Stimulated activated CD4-positive, alpha-beta T cell treated with anti-CD3 and anti-CD28 coated beads, Interleukin-2, amount 100 ng/mL, for 24 hours (primary cell): ENCODE results near the gene SNX22.

ENCODE experiments used
- DNase-seq, 2 donors: peaks; one replicate each; pipeline ENCODE4 v3.0.0-alpha.2; 2020

SNX22 gene

DNA sequence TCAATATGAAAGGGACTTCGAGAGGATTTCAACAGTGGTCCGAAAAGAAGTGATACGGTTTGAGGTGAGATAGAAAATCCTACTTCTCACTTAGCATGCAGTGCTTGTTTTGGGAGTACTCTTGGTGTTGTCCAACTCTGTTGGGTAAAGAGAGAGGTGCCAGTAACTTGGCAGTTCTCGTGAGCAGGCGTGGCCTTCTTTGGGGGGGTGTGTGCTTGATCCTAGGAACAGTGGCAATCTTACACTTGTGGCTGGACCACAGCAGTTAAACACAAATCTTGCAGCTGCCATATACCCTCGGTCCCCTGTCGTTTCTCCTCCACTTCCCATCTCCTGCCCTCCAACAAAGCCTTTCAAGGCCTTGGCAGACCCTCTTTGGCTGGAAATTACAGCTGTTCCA is 15.2 kb upstream of the SNX22 start:
- DNase-seq: no peak

DNA sequence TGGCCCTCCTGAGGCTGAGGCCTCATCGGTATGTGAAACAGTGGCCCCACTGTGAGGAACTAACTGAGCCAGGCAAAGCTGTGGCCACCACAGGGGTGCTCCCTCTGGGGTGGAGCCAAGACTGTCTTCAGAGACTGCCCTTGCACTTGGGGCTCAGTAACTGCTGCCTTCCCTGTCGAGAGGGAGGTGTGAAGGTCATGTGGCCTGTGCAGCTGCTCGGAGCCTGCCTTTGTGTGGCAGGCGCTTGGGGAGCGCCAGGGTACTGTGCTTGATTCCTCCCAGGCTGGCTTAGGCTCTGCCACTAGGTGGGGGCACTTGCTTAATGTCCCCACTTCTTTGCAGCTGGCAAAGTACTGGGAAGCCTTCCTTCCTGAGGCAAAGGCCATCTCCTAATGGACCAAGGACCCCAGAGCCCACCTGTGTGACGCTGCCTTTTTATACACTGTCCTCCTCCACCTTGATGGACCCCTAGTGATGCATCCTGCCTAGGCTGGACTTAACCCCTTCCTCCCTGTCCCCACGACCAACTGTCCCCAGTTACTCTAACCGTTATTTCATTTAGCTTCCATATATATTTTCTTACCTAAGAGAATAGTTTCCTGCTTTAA is 14.2 kb upstream of the SNX22 start:
- DNase-seq: no peak

DNA sequence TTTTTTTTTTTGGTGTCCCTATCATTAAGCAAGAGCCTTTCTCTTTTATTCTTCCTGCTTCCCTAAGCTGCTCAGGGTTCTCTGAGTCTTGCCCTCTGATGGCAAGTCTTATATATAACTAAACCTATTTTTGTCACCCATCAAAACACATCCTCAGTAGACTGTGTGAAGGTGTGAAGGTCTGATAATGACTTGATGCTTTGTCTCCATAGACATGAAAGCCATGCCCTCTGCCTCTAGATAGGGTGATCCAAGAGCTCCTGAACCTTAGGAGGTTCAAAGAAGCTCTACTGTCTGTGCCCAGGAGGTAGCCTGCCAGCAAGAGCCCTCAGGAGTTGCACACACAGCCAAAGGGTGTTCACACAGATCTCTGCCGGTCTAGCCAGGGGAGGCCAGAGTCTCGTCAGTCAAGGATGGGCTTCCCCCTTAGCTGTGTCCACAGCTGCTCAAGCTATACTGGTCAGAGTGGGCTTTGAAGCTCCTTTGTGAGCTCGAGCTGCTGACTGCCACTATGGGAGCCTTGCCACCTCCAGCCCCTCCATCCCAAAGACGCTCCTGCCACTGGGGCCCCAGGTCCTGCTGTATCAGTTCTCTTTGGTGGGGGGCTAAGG is 13.1 kb upstream of the SNX22 start:
- DNase-seq: no peak

DNA sequence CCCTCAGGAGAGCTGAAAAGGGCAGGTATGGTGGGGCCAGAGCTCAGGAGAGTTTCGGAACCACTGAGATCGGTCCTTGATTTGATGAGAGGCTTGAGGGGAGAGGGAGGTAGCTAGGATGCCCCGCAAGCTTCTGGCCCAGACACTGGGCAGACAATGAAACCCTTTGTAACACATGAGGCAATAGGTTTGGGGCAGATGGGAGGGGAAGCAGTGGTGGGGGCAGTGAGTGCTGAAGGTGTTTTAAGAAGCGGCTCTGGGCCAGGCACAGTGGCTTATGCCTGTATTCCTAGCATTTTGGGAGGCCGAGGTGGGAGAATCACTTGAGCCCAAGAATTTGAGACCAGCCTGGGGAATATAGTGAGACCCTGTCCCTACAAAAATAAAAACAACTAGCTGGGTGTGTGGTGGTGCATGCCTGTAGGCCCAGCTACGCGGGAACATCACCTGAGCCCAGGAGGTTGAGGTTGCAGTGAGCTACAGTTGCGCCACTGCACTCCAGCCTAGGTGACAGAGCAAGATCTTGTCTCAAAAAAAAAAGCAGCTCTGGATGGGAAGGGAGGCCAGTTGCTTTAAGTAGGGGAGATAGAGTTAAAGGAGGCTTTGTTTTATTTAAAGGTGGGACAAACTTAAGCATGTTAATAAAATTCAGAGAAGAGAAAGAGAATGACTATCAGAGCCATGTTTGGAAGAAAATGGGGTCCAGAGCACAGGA is 9.6 kb upstream of the SNX22 start:
- no peak for DNase-seq

DNA sequence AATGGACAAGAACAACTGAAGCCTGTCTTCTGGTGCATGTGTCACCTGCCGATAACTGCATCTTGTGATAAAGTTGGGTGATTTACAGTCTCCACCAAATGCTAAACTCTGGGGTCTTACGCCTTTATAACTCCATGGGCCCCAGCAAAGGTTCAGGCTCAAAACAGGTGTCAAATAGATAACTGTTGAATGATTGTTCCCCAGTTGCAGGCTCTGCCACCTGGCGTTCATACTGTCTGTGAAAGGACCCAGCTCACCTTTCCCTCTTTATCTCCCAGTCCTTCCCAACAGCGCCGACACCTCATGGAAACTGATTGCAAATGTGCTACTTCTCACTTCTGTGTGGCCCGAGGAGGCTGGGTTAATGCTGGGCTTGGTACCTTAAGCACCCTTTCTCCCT is 8.3 kb upstream of the SNX22 start:
- no peak for DNase-seq

DNA sequence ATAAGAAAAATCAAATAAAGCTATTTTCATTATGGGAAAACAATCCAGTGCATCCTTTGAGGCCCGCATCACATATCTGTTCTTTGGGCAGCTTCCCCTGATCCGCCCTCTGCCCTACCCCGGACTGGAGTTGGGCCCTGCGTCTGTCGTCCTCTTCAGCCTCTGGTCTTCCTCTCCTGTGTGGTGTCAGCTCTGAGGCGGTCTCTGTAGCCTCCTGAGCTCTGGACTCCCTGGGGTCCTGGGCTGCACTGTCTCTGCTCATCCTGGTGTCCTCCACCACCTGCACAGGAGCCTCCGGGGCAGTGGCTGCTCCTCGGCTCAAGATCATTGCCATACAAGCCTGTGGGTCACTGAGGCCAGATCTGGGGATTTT is 7.4 kb upstream of the SNX22 start:
- DNase-seq: no peak

DNA sequence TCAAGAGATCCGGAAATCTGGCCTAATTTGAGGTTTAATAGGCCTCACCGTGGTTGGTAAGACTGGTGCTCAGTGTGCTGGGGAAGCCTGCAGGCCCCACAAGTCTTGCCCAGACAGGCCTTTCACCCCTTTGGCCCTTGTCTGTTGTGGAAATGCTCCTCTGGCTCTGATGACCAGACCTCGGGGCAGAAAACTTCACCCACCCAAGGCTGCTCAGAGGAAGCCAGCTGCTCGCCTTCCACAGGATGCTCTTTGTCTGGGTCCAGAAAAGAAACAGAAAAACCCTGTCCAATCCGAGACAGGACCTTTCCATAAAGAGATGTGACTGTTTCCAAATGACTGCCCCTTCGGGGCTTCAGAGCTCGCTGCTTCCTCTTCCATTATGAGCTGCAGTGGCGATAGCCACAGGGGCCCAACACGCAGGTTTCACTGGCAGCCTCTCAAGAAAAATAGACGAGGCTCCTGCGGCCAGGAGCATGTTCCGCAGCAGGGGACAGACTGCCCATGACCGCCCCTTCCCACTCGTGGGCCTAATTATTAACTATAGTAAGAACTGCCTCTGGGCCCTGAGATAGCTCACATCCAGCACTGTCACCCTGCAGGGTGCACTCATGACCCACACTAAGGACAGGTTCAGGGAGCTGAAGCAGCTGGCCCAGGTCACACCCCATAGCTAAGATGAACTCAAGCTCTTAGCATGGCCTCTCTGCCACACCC is 6.8 kb upstream of the SNX22 start:
- no peak for DNase-seq

DNA sequence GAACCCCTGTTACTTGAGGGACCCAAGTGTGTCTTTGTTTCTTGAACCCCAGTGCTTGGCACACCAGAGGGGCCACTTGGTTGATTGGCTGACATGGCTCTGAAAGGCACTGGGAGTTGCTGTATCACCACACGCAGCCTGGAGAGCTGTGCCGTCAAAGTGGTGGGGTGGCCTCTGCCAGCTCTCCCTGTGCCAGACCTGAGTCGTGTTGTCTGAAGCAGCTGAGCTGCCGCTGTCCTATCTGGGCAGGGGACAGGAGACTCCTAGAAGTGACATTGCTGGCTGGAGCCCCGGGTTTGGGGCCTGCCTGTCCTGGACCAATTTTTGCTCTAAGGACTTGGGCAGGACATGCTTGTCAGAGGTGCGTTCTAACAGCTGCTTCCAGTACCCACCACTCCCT is 5.5 kb upstream of the SNX22 start:
- DNase-seq: no peak

DNA sequence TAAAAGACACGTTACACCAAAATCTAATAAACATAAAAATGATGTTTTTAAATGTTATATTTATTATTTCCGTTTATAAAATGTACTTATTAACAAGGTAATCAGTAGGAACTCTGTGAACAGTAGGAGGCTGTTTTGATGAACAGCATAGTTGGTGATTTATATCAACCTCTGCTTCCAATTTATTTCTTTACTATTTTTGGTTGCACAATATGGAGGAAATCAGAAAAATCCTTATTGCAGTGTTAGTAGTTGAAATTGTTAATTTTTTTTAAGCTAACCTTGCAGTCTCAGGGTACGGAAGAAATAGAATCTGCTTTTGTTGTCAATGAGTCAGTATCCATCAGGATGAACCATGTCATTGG is 5.0 kb upstream of the SNX22 start:
- DNase-seq: no peak

DNA sequence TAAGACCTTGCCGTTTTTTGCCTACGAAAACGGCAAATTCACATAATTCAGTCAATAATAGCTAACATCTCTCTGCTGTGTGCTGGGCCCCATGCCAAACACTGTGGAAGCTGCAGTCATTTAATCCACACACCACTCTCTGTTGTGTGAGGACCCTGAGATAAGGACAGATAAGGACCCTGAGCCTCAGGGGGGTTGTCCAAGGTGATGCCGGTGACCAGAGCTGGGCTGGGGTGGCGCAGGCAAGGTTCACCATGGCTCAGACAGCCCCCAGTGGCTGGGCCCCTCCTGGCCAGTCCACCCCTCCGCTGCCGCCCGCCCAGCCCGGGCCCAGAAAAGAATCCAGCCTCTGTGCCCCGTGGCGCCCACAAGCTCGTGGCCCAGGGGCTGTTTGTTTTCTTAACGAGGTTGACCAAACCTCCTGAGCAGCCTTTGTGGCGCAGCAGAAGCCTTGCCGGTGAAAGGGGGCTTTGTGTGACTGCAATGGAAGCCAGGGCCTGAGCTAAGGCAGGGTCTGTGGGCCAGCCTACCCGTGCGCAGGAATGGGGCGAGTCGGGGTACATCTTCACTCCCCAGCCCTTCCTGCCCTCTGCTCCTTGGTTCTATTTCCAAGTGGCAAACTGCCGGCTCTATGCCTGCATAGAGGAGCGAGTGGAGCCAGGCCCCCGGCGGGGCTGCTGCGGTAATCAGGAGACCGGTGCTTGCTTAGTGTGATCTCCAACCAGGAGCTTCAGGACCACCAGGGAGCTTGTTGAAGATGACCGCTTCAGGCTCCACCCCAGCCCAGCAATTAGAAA is 4.4 kb upstream of the SNX22 start:
- DNase-seq: no peak

DNA sequence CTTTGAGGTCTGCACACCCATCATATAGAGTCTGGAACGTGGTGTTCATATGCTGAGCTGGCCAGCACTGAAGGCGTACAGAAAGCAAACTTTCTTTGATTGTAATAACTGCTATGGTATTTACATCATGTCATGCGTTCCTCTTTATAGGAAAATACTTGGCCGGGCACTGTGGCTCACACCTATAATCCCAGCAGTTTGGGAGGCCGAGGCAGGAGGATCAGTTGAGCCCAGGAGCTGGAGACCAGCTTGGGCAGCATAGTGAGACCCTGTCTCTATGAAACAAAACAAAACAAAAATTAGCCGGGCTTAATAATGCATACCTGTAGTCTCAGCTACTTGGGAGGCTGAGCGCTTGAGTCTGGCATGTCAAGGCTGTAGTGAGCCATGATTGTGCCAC is 3.4 kb upstream of the SNX22 start:
- DNase-seq: no peak

DNA sequence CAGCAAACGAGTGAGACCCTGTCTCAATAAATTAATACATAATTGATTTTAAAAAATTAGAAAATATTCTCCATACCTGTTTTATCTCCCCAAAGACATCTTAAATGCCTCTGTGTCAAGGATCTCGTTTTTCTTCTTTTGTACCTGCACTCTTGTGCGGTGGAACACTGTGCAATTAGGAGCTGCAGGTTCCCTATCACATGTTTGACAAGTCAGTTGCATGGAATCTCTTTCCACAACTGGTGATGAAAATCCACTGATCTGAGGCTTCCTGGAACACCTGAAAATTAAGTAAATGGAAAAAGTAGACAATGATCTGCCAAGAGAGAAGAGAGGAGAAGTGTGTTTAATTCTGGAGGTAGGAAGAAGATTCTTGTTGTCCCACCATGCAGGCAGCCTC is 3.0 kb upstream of the SNX22 start:
- DNase-seq: no peak

DNA sequence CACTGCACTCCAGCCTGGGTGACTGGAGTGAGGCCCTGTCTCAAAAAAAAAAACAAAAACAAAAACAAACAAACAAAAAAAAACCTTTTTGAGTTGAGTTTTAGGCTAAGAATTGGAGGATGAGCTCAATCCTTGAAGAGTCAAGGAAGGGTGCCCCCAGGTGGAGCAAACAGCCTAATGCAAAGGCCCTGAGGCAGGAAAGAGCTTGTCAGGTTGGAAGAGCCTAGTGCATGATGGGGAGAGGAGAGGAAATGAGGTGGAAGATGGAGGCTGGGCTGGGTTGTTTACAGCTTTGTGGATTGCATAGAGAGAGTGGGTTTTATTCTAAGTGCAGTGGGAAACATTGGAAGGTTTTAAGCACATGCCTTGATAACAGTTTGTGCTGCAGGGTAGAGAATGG is 2.1 kb upstream of the SNX22 start:
- DNase-seq: peak in 1 of 2 donors; percentile 28

DNA sequence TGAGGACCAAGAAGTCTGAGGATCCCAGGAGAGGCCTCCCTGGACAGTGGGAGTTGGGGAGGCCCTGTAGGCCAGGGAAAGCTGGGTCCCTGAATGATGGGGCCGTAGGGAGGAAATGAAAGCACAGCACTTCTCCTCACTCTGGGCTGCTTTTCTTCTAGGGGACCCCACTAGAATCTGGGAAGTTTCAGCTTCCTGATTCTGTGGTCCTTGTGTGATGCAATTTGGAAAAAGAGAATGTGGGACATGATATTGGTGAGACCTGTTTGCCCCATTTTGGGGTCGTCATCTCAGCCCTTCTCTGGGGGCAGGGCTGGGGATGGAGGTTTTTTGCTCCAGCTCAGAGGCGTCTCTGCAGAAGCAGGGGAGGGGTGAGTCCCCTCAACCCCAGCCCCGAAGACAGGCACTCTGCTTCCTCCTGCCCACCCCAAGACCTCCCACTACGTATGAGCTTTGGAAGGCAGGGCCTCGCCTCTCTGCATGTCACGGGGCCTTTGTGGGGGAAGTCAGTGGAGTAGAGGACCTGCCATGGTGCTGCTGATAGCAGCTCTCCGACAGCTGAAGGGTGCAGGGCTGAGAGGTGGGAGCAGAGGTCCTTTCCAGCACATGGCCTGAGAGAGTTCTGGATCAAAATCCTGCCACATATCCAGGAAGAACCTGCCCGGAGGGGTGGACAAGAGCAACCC is 1.5 kb upstream of the SNX22 start:
- DNase-seq: no peak

DNA sequence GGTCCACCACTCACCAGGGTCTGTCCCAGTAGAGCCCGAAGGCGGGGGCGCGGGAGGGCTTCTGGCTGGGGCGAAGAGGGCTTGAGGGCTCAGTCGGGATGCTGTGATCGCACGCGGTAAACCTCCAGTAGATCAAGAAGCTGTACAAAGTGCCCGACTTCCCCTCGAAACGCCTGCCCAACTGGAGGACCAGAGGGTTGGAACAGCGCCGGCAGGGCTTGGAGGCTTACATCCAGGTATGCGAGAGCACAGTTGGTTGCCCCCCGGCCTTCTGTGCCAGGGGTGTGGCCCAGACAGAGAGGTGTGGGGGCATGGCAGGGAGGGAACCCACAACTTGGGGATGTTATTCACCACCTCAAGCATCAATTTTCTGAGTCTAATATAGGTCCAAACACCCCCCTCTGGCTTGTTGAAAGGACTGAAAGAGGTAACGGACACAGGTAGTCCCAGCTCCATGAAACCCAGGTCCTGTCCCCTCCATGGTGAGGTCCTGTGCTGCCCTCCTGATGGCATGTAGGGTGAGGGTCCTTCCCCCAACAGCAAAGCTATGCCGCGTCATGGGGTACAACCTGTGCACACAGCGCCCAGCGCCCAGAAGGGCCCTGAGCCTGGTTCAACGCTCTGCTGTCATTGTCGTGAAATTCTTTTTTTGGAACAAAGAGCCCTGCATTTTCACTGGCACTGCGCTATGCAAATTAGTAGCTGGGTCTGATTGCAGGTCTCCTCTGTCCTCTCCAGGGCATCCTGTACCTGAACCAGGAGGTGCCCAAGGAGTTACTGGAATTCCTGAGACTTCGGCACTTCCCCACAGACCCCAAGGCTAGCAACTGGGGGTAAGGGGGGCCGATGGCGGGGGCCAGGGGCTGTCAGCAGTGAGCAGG is 1.2 kb downstream of the SNX22 start:
- peak in 1 of 2 donors; percentile 25 for DNase-seq

DNA sequence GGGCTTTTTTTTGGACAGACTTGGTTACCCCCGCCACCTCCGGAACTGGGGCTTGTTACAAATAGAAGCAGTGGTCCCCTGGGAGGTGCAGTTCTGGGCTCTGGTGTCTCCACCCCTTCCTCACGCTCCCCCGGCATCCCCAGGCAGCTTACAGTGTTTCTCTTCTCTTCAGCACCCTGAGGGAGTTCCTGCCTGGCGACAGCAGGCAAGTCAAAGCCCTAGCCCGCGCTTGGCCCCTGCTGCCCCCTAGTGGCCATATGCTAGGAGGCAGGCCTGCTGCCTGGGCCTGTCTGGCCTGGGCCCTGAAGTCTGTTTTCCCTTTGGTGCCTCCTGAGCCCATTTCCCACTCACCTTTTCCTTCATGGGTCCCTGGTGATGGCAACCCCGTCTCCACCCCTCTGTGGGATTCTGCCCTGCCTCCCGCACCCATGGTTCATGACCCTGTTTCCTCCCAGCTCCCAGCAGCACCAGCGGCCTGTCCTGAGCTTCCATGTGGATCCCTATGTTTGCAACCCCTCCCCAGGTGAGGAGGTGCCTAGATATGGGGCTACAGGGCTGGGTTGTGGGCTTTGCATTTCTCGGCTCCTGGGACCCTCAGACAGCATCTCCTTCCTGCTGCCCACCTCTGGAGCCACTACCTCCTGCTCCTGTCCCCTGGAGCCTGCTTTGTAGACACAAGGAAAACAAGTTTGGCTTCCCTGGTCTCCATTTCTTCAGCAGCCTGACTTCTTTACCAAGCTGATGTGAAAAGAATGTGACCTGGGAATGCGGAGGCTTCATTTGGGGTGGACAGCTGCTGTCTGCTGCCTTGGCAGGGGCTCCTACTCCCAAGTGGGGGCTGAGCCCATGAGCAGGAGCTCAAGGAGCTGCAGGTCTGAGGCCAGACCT is 2.2 kb downstream of the SNX22 start:
- peak; percentile 95 to 96 for DNase-seq

DNA sequence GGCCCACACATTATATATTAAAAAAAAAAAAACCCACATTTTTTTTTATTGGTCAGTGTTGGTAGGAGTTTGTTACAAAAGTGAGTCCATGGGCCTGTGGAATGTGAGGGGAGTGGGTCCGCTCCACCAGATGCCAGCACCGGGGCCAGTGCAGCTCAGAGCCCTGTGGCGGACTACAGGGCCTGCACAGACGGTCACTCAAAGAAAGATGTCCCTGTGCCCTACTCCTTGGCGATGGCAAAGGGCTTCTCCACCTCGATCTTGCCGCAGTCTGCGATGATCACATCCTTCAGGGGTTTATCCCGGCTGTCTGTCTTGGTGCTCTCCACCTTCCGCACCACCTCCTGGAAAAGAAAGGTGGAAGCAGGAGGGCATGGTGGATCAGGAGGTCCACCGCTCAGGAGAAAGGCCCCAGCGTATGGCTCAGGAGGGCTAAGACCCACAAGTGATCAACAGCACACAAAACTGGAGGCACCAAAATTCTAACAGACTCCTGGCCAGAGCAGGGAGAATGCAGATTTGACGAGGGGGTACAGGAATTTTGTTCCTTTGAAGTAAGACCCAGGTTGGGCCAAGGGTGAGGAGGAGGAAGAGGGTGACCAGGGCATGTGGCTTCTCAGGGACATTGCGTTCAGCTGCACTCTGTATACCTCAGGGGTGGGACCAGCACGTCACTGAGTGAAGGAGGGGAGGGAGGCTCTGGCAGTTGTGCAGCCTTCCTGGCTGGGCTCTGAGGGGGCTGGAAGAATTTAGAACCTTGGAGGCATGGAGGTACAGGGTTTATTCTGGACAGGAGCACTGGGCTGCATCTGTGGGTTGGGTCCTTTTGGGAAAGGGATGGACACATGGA is 4.5 kb downstream of the SNX22 start:
- no peak for DNase-seq

DNA sequence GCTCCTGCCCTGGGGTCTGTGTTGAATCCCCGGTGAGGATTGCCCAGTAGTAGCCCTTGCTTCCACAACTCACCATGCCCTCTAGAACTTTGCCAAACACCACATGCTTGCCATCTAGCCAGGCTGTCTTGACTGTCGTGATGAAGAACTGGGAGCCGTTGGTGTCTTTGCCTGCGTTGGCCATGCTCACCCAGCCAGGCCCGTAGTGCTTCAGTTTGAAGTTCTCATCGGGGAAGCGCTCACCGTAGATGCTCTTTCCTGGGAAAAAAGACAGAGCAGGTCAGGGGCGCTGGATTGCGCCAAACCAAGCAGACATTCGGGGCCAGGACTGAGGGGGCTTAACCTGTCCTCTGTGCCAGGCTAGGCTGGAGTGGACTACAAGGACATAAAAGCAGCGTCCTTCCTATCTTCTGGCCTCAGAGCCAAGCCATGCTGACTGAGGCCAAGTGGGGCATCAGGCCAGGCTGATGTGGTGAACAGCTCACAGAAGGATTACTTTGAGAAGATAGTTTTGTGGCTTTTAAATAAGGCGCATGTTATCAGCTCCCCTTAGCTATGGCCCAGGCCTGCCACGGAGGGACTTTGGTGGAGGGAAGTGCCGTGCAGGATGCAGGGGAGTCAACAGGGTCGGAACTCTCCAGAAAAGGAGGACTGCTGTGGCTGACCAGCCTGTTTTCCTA is 5.3 kb downstream of the SNX22 start:
- no peak for DNase-seq

DNA sequence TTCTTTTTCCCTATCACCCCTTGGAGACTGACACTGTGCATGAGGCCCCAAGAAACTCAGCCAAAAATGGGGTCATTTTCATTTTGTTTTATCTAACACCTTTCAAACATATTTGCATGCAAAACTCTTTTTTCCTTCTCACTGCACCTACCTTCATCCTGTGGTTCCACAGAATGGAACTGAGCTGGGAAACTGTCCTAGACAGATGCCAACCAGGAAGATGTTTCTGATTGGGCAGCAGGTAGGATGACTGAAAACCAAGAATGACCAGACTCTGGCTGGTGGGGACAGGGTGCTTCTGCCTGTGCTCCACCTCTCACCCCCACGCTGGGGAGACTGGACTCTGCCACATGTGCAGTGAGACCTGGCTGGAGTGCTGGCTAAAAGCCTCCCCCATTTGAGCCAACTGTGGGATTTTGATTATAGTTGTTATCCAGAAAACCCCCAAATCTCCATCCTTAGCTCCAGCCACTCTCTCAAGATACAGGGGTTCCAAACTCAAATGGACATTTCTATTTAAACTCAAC is 6.1 kb downstream of the SNX22 start:
- DNase-seq: no peak
